Endothelial cell of umbilical vein (primary cell): ENCODE measurements around the gene IRS1.

Experiments
- EZH2 ChIP-seq: IDR thresholded peaks from 2 replicates; pipeline ENCODE4 v1.6.1; 2012; ENCODE audit warnings: borderline replicate concordance, low read depth, mild to moderate bottlenecking, moderate library complexity, low read length, inconsistent platforms; ENCODE audit not compliant: severe bottlenecking
- JUN ChIP-seq: IDR thresholded peaks from 2 replicates; pipeline ENCODE4 v1.6.1; 2011; ENCODE audit warnings: borderline replicate concordance, low read depth; ENCODE audit not compliant: insufficient read length, insufficient read depth
- MYC ChIP-seq: IDR thresholded peaks from one replicate; pipeline ENCODE4 v1.6.1; 2011; ENCODE audit warnings: mild to moderate bottlenecking, low read depth, low read length
- POLR2A ChIP-seq: IDR thresholded peaks from 2 replicates; pipeline ENCODE4 v1.6.1; 2012; ENCODE audit warnings: low read depth, mild to moderate bottlenecking, control low read depth, low read length
- POLR2AphosphoS5 ChIP-seq: IDR thresholded peaks from 2 replicates; pipeline ENCODE4 v1.6.1; 2012; ENCODE audit warnings: low read depth, mild to moderate bottlenecking, control low read depth, low read length, moderate library complexity; ENCODE audit not compliant: insufficient read depth
- TF ChIP-seq, protein P1 (sequence below), 2 donors: IDR thresholded peaks; 1 replicate in 1 of 2; 2 replicates in 1 of 2; pipeline ENCODE4 v1.5.1; 2011; ENCODE audit warnings: low read length in 2 of 2, mild to moderate bottlenecking in 2 of 2, moderate library complexity in 2 of 2, control low read depth in 1 of 2, inconsistent platforms in 1 of 2, low read depth in 1 of 2; ENCODE audit not compliant: insufficient read depth in 1 of 2; ENCODE audit errors: extremely low read depth in 1 of 2
- TF ChIP-seq, protein P2 (sequence below): IDR thresholded peaks from 2 replicates; pipeline ENCODE4 v1.6.1; 2011; ENCODE audit not compliant: insufficient read depth, insufficient read length

DNA sequence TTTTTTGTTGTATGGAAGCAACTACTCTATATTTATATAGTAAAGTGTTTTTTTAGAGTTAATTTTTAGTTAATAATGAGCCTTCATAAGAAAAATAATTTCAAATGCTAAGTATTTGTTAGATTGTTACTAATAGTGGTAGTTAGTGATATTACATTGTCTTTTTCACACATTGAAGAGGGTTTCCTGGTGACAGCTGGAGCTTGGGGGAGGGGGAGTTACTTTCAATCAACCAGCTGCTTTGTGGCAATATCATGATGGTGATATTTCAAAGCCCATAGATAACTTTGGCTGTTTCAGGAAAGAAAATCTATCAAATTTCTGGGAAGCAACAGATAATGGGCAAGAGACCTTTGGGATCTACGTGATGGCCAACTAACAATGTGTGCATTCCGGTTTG, 40.3 kb upstream of the IRS1 start:
- no peak for TF ChIP-seq MYC
- no peak for TF ChIP-seq POLR2A
- TF ChIP-seq POLR2AphosphoS5: no peak
- TF ChIP-seq, protein P1, sequence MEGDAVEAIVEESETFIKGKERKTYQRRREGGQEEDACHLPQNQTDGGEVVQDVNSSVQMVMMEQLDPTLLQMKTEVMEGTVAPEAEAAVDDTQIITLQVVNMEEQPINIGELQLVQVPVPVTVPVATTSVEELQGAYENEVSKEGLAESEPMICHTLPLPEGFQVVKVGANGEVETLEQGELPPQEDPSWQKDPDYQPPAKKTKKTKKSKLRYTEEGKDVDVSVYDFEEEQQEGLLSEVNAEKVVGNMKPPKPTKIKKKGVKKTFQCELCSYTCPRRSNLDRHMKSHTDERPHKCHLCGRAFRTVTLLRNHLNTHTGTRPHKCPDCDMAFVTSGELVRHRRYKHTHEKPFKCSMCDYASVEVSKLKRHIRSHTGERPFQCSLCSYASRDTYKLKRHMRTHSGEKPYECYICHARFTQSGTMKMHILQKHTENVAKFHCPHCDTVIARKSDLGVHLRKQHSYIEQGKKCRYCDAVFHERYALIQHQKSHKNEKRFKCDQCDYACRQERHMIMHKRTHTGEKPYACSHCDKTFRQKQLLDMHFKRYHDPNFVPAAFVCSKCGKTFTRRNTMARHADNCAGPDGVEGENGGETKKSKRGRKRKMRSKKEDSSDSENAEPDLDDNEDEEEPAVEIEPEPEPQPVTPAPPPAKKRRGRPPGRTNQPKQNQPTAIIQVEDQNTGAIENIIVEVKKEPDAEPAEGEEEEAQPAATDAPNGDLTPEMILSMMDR (IDR thresholded peaks at IDR 0.05; ENCODE audit: extremely low read depth in 1 of 2, insufficient read depth in 1 of 2, low read depth in 1 of 2, low read length in 2 of 2): no peak
- no peak for TF ChIP-seq JUN
- TF ChIP-seq EZH2: no peak
- TF ChIP-seq, protein P2, sequence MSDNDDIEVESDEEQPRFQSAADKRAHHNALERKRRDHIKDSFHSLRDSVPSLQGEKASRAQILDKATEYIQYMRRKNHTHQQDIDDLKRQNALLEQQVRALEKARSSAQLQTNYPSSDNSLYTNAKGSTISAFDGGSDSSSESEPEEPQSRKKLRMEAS: no peak
